HG03039 (cell line): ENCODE measurements around the gene JUND.
"Not testable (repeated sequence)": the region's sequence is repeated elsewhere in the genome, so short reads cannot be mapped to it uniquely, and the experiment has no call there.

ENCODE experiments used
- ATAC-seq: cut with Tn5 transposase; IDR thresholded peaks from one replicate; pipeline ENCODE4 v1.9.1; 2021; ENCODE audit warnings: mild to moderate bottlenecking, moderate library complexity; ENCODE audit not compliant: unreplicated experiment

JUND gene

DNA sequence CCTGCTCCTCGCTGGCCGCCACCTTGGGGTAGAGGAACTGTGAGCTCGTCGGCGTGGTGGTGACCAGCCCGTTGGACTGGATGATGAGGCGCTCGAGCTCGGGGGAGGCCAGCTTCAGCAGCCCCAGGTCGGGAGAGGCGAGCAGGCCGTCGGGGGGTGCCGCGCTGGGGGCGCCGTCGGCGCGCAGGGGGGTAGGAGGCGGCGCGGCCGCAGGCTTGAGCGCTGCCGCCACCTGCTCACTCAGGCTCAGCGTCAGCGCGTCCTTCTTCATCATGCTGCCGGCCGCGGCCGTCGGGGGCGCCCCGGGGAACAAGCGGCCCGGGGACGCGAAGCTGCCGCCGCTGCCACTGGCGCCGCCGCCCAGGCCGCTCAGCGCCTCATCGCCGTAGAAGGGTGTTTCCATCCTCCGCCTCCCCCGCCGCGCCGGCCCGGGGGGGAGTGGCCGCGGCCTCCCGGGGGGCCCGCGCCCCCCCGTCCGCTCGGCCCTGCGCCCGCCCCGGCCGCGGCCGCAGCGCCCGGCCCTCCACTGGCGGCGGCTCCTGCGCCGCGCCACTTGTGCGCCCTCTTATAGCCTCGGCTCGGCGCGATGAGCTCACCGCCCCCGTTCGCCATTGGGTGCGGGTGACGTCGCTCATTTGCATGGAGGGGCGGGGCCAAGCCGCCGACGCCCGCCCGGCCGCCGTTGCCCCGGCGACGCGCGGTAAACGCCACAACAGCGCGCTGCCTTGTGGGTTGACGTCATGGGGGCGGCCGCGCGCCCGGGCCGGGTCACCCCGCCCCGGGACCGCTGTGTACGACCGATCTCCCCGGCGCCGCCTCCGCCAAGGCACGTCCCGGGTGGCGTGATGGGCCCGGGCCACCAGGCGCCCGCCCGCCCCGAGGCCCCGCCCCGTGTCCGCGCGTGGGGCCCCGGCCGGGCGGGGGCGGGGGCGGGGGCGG is at the start of gene JUND:
Gene JUND, minus strand, starts transcription at position 541 of the 939 bp plus-strand sequence. Its CDS starts 138 bp downstream, at position 403.
- peak; percentile 58 for ATAC-seq

DNA sequence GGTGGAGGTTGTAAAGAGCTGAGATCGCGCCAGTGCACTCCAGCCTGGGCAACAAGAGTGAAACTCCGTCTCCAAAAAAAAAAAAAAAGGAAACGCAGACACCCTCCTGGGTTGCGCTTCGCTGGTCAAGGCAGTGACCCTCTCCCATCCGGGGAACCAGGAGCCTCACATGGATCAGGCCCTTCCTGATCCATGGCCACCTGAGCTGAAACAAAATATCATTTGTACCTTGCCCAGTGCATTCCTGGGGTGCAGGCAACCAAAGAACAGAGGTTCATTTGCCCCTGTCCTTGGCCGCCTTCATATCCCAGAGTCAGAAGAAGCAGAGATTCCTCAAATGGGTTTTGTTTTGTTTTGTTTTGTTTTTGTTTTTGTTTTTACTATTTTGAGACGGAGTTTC is 49.4 kb upstream of the JUND start:
- ATAC-seq, result no peak

DNA sequence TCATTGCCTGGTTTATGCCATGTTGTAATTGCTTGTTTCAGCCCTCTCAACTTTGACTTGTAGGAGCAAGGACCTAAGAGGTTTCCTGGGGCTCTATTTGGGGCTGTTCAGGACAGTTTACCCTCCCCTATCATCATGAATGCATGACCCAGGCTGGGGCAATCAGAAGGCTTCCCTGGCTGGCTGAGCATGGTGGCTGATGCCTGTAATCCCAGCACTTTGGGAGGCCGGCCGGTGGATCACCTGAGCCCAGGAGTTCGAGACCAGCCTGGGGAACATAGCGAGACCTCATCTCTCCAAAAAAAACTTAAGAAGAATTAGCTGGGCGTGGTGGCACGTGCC is 47.6 kb upstream of the JUND start:
- ATAC-seq, result no peak

DNA sequence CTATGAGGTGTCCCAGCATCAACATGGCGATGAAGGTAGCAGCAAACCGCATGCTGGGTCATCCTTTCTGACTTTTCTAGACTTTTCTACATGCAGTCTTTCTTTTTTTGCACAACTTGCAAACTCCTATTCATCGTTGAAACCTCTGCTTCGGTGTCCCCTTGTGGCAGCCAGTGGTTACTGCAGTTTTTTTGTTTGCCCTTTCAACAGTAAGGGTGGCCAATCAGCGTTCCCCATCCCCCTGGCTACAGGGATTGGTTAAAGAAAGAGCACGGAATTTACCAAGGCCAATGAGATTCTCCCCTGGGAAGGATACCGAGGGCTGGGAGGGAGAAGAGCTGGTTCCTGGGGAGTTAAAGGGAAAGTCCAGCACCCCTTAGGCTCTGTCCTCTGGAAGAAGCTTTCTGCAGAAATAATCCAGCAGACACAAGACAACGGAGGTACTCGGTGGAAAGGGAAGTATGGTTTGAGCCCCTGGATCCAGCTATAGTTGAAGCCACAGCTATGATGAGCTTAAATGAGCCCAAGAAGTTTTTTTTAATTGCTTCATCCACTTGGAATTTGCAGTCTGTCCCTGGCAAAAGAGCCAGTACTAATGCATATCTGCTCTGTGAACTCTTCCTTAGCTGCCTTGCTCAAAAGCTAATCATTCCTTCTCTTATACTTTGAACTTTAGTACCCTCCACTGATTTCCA is 47.1 kb upstream of the JUND start:
- ATAC-seq, result peak; percentile 80

DNA sequence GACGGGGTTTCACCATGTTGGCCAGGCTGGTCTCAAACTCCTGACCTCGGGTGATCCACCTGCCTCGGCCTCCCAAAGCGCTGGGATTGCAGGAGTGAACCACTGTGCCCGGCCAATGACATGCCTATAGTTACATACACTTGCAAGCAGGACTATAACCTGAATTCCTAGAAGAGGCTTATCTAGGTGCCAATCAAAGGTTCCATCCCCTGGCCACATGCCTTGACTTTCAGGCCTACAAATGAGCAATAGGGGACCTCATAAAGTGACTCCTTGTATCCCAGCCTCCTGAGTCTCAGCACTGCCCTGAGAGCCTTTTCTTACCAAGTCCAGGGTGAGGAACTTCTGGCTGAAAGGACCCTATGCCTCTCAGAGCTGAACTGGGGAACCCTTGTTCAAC is 45.4 kb upstream of the JUND start:
- ATAC-seq, result no peak

DNA sequence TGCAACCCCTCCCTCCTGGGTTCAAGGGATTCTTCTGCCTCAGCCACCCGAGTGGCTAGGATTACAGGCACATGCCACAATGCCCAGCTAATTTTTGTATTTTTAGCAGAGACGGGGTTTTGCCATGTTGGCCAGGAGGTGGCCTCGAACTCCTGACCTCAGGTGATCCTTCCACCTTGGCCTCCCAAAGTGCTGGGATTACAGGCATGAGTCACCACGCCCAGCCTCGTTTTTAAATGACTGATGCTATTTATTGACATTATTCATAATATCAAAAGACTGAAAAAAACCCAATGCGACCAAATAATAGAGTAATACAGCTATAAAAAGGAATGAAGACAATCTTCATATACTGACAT is 42.9 kb upstream of the JUND start:
- ATAC-seq, result not testable (repeated sequence)

DNA sequence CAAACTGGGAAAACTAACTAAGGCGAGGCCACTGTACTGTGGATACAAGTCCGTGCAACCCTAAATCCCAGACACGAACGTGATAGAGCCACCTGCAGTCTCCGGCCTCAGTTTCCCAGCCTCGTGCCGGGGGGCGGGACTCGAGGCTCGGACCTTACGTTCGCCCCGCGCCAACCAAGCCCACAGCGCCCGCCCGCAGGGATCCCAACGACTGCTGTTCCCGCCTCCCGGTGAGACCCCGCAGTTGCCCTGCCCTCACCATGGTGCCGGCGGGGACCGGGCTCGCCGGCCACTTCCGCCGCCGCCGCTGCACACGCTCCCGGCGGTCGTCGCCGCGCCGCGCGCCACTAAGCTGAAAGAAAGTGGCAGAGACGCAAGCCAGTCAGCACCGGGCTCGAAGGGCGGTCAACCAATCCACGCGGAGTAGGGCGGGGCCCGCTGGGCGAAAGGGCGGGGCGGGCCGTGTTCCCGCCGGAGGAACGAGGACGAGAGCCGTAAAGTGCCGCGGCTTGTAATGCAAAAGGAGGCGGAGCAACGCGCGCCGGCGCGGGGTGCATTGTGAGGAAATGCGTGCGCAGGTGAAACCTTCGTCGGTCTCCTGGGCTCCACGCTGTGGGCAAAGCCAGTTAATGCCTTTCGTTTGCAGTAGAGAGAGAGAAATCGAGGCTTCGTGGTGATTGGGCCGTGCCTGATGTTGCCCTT is 41.5 kb upstream of the JUND start, which contains the start of gene LSM4:
Gene LSM4, minus strand, starts transcription at position 318 of the 702 bp plus-strand sequence. Its CDS starts 56 bp downstream, at position 262.
- peak; percentile 87 for ATAC-seq

DNA sequence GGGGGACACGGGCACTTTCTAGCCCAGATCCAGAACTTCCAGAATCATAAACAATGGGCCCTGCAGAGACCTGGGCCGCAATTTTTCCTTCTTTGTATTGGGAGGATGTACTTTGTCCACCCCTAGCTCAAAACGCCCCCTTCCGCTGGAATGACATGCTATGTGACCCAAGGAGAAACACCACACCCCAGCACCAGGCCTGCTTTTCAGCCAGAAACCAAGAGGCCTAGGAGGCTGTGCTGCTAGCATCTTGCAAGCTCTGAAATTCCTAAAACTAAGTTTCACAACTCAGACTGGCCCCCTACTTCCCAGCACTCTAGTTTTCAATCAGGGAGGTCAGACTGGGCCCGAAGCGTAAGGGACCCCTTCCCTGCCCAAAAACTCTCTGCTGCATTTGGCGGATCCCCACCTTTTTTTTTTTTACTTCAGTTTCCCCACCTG is 40.9 kb upstream of the JUND start:
- no peak for ATAC-seq

DNA sequence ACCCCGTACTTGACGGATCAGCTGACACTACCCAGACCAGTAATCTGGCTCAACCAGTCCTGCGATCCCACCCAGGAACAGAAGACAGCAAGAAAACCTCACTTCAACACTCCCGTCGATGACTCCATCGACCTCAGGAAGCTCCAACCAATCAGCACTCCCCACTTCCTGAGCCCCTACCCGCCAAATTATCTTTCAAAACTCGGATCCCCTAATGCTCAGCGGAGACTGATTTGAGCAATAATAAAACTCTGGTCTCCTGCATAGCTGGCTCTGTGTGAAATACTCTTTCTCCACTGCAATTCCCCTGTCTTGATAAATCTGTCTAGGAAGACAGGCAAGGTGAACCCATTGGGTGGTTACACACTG is 40.3 kb upstream of the JUND start:
- ATAC-seq, result no peak

DNA sequence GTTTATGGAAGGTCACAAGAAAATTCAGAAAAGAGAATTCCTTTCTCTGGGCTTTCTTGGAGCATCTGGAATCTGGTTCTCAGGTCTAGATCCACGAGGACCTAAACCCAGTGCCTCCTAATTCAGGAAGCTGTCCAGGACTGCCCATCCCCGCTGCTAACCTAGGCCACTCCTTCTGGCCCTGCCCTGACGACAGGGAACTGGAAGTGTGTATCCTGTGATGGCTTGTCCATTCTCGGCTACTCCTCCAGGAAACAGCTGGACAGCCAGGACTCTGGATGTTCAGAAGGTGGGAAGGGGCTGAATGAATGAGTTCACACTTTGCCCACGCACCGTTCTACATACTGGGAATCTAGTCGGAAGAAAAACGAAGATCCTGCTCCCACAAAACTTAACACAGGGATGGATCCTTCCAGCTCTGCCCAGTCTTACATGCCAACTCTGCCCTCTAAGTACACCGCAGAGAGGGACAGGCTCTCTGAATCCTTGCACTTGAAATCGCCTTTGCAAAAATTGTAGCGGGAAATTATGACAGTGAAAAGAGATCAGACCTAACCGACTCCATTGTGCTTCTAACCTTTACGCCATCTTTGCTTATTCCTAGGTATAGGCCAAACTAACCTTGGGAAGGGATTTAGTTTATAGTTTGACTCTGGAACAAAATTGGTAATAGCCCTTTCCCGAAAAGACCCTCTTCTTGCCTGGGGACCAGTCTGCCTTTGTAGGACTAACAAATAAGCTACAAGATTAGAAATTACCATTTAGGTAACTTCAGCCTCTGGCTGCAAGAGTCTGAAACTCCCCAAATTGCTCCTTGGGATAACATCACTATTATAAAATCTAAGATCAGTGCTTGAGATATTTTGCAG is 39.7 kb upstream of the JUND start:
- no peak for ATAC-seq

DNA sequence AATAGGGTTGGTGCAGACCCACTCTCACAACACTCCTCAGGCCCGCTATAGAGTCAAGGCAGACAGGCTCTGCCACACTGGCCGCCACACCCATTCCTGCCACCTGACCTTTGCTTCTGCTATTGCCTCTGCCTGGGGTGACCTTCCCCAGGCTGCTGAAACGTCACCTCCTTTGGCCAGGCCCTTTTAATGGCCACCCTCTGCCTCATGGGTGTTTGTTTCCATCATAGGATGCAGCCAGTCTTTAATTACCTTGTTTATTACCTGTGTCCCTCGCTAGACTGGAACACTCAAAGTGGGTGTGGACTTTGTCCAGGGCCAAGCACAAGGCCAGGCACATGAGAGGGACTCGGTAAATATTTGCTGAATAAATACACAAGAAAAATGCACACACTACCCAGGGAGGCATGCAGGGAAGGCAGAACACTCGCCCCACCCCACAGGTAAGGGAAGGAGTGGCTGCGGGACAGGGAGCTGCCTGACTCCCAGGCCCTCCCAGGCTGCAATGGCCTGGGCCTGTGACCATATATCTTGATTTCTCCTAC is 38.2 kb upstream of the JUND start:
- no peak for ATAC-seq

DNA sequence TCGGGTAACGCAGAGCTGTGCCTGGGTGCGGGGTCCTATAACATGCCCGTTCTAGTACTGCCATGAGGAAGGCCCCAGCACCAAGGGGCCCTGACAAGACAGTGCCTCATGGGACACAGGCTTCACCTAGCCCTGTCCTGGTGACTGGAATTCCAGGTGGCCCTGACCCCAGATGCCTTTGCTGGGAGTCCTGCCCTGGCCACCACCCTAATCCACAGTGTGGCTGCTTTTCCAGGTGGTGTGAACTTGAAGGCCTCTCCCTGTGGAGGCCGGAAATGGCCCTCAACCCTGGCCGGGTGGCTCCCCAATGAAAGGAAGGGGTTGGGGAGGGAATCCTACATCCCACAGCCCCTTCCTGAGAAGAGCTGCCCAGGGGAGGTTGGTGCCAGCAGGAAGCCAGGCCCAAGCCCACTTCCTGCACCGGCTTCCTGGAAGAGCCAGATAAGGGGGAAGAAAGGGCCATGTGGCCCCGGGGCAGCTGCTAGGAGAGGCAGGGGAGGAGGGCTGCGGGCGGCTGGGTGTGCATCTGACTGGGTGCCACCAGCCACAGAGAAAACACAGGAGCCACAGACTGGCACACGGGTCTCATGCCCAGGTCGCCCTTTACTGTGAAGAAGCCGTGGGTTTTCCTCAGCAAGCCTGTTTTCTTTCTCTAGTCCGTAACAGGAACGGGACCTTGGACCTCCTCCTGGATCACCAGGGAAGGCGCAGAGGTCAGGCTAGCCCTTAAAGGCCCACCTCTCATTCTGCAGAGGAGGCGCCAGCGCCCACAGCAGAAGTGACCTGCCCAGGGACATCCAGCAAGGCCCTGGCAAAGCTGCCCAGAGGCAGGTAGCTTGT is 36.8 kb upstream of the JUND start:
- ATAC-seq, result no peak

DNA sequence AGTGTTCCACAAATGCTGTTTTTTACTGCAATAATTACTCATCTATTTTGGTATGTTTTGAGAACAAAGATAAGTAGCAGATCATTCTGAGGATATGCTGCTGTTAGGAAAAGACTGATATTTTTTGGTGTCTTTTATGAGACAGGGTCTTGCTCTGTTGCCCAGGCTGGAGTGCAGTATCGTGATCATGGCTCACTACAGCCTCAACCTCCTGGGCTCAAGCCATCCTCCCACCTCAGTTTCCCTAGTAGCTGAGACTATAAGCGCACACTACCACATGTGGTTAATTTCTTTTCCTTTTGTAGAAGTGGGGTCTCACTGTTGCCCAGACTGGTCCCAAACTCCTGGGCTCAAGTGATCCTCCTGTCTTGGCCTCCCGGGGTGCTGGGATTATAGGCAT is 32.0 kb upstream of the JUND start:
- ATAC-seq, result no peak

DNA sequence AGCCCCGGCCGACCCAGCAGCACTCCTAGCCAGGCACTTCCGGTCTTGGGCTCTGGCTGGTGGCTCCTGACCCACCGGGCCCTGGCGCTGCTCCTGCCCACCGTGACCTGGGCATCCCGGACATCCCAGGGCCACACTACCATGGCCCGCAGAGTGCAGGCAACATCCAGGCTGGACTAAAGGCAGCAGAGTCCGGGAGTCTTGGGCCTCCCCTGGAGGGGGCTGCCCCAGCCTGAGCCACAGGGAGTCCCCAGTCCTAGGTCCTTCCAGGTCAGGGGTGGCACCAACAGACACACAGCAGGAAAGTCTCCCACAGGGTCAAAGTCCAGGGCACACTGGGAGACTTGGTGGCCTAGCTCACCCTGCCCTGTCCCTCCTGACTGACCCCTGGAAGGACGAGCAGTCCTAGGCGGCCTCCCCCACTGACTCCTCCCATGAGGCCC is 30.7 kb upstream of the JUND start:
- ATAC-seq, result no peak

DNA sequence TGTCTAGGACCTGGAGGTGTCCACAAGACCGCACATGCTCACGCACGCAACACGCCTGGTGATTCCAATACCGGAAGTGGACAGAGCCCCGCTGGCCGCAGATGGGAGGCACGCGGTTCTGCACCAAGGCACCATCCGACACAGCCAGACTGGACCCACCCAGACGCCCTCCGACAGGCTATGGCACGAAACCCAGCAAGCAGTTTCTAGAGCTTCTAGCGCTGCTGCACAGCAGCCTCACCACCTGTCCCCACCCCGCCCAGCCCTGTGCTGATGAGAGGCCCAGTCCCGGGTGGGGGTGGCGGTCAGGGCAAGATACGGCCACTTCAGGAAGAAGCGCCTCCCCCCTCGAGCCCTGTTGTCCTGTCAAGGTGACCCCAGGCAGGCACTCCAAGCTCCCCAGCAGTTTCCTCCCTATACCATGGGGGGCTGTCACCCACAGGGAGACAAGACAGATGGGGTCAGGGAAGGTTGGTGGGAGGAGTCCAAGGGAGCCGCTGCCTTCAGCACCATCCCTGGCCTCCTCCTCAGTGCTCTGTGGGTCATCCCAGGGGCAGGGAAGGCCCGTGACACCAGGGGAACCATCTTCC is 30.2 kb upstream of the JUND start:
- no peak for ATAC-seq

DNA sequence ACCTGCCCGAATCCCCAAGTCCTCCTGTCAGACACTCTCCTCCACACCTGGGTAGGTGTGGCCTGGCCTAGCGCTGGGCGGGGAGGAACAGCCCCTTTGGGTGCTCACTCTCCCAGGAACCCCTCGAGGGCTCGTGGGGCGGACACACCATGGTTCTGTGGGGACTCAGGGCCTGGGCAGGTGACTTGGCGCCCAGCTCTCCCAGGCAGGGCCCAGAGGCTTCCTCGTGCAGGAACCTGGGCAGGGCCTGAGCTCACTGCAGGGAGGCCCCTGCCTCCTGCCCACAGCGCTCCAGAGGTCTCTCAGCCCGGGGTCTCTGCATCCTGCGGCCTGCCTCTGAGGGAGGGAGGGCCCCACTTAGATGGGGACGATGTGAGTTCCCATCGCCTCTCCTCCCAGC is 29.5 kb upstream of the JUND start:
- ATAC-seq, result no peak

DNA sequence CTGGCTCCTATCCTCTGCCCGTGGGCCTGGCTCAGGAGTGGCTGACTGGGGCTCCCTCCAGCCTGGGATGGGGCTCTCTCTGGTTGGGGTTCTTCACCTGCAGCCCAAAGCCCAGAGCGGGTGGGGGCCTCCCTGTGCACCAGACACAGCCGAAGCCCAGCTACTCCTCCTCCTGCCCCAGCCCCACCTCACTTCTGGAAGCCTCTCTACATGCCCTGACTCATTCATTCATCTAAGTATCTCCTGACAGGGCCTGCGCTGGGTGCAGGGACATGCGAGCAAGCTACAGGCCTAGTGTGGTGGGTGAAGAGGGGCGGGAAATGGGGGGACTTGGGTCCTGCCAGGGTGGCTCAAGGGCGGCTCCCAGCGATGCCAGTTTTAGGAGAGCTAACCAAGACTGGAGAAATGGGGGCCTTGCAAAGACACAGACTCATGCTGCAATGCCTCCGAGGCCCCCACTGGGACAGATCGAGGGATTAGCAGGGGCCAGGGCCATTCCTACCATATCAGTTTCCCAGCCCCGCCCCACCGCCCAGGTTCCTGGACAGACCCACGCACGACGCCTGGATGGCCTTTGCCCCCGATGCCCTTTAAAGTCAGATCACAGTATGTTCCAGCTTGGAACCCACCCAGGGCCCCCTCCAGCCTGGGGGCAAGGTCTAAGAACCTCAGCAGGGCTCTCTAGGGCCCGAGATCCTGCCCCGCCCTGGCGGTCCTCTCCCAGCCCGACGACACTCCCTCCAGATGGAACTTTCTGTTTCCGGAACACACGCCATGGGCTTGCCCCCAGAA is 28.9 kb upstream of the JUND start:
- ATAC-seq, result no peak

DNA sequence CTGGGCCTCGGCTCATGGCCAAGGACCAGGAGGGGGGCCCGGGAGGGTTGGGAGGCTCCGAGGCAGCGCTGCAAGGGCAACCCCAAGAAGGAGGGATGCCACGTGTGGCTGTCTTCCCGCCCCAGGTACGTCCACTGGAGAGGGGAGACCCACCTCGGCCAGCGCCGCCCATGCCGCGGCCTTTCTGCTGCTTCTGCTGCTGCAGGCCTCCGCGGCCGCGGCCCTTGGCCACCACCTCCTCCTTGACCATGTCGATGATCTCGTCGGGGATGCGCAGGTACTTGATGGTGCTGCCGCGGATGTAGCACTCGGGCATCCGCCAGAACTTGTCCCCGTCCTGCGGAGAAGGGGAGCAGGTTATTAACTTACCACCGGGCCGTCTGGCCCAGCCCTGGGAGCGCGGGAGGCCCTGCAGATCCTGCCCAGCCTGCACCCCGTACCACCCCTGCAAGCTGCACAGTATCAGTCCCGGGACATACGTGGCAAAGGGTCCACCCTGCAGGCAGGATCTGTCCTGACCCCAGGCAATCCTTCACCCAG is 28.2 kb upstream of the JUND start:
- ATAC-seq, result no peak
